ENCODE measurements around the gene SLK. TPM values are rescaled to one million over a fixed set of nuclear protein-coding genes. Genes with fewer than 3 reads are reported as not detected.

Gene SLK
- total and polyA plus RNA-seq, 2 of the 13 experiments (the other 11 are each of a cell fraction or from before 2014, with no cell fraction given): 3.4 to 22.8 TPM

DNA sequence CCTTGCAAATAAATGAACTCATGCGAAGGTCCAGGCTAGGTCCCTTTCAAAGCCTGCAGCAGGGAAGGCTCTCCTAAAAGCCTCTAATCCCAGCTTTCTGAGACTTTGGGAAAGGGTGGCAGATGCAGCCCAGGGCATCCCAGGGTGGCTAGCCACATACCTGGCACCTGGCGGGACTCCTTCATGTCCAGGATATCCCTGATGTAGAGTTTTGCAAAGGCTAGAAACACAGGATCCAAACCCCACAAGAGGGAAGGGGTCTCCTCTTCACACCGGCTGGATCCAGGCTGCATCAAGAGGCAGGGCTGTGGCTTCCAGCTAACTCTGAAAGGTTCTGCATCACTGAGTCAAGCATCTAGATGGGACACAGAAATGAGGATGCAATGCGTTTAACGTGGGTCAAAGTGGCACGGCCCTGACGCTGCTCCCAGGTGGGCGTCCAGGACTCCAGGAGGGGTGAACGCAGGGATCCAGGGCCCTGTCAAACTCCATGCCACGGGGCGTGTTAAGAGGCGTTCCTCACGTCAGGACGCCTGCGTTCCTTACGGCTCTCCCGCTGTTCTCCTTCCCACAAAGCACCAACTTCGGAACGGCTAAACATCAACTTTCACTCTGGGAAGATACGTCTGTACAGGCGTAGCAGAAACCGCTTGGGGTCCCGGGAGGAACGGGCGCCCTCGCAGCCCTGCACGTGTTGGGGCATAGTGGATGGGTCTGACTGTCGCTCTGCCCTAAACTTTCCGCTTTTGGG is 49.5 kb upstream of the SLK start (continued):
- TF ChIP-seq, protein P1, sequence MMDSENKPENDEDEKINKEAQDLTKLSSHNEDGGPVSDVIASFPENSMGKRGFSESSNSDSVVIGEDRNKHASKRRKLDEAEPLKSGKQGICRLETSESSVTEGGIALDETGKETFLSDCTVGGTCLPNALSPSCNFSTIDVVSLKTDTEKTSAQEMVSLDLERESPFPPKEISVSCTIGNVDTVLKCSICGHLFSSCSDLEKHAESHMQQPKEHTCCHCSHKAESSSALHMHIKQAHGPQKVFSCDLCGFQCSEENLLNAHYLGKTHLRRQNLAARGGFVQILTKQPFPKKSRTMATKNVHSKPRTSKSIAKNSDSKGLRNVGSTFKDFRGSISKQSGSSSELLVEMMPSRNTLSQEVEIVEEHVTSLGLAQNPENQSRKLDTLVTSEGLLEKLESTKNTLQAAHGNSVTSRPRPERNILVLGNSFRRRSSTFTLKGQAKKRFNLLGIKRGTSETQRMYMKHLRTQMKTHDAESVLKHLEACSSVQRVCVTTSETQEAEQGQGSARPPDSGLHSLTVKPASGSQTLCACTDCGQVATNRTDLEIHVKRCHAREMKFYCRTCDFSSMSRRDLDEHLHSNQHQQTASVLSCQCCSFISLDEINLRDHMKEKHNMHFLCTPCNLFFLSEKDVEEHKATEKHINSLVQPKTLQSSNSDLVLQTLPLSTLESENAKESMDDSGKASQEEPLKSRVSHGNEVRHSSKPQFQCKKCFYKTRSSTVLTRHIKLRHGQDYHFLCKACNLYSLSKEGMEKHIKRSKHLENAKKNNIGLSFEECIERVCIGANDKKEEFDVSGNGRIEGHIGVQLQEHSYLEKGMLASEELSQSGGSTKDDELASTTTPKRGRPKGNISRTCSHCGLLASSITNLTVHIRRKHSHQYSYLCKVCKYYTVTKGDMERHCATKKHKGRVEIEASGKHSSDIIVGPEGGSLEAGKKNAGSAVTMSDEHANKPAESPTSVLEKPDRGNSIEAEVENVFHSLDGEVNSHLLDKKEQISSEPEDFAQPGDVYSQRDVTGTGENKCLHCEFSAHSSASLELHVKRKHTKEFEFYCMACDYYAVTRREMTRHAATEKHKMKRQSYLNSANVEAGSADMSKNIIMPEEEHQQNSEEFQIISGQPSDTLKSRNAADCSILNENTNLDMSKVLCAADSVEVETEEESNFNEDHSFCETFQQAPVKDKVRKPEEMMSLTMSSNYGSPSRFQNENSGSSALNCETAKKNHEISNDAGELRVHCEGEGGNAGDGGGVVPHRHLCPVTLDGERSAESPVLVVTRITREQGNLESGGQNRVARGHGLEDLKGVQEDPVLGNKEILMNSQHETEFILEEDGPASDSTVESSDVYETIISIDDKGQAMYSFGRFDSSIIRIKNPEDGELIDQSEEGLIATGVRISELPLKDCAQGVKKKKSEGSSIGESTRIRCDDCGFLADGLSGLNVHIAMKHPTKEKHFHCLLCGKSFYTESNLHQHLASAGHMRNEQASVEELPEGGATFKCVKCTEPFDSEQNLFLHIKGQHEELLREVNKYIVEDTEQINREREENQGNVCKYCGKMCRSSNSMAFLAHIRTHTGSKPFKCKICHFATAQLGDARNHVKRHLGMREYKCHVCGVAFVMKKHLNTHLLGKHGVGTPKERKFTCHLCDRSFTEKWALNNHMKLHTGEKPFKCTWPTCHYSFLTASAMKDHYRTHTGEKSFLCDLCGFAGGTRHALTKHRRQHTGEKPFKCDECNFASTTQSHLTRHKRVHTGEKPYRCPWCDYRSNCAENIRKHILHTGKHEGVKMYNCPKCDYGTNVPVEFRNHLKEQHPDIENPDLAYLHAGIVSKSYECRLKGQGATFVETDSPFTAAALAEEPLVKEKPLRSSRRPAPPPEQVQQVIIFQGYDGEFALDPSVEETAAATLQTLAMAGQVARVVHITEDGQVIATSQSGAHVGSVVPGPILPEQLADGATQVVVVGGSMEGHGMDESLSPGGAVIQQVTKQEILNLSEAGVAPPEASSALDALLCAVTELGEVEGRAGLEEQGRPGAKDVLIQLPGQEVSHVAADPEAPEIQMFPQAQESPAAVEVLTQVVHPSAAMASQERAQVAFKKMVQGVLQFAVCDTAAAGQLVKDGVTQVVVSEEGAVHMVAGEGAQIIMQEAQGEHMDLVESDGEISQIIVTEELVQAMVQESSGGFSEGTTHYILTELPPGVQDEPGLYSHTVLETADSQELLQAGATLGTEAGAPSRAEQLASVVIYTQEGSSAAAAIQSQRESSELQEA (CRISPR knock-in tag; IDR thresholded peaks at IDR 0.05; ENCODE audit: not compliant biosample characterization): no peak
- TF ChIP-seq, protein P2, sequence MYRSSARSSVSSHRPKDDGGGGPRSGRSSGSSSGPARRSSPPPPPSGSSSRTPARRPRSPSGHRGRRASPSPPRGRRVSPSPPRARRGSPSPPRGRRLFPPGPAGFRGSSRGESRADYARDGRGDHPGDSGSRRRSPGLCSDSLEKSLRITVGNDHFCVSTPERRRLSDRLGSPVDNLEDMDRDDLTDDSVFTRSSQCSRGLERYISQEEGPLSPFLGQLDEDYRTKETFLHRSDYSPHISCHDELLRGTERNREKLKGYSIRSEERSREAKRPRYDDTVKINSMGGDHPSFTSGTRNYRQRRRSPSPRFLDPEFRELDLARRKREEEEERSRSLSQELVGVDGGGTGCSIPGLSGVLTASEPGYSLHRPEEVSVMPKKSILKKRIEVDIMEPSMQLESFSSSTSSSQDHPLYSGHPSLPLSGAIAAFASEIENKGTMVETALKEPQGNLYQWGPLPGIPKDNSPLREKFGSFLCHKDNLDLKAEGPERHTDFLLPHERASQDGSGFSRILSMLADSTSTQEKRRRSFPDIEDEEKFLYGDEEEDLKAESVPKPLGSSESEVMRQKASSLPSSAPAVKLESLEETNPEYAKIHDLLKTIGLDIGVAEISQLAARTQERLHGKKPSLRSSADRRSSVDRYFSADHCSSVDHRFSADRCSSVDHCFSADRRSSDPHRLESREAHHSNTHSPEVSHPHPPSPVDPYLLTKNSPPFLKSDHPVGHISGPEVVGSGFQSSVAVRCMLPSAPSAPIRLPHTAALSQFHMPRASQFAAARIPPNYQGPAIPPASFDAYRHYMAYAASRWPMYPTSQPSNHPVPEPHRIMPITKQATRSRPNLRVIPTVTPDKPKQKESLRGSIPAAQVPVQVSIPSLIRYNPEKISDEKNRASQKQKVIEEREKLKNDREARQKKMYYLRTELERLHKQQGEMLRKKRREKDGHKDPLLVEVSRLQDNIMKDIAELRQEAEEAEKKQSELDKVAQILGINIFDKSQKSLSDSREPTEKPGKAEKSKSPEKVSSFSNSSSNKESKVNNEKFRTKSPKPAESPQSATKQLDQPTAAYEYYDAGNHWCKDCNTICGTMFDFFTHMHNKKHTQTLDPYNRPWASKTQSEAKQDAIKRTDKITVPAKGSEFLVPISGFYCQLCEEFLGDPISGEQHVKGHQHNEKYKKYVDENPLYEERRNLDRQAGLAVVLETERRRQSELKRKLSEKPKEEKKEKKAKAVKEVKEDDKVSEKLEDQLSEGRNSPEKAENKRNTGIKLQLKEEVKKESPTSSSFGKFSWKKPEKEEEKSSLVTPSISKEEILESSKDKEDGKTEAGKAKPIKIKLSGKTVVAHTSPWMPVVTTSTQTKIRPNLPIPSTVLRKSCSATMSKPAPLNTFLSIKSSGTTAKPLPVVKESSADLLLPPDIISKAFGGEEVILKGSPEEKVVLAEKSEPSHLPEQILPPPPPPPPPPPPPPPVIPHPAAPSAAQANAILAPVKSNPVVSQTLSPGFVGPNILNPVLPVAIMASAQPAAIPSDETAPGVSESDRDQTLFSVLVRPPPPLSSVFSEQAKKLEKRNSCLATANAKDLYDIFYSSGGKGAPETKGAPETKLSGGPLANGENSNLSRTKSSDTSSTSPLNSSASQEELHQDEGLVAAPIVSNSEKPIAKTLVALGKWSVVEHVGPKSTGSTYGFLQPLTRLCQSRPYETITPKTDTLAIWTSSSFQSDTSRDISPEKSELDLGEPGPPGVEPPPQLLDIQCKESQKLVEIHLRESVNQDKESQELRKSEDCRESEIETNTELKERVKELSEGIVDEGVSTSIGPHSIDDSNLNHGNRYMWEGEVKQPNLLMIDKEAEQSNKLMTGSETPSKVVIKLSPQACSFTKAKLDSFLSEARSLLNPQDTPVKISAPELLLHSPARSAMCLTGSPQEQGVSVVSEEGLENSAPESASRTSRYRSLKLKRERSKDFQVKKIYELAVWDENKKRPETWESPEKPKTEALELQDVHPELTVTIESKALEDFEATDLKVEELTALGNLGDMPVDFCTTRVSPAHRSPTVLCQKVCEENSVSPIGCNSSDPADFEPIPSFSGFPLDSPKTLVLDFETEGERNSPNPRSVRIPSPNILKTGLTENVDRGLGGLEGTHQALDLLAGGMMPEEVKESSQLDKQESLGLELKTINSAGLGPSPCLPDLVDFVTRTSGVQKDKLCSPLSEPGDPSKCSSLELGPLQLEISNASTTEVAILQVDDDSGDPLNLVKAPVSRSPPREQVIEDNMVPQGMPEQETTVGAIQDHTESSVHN (CRISPR knock-in tag; IDR thresholded peaks at IDR 0.05): no peak
- TF ChIP-seq GATAD2A (CRISPR knock-in tag; IDR thresholded peaks at IDR 0.05) (no peak; the same call in 1 of the 2 replicates), TBX2 (CRISPR knock-in tag; IDR thresholded peaks at IDR 0.05; ENCODE audit: borderline replicate concordance) (peak; percentile 44; the same call in 1 of the 2 replicates), CCDC6 (CRISPR knock-in tag; IDR thresholded peaks at IDR 0.05) (no peak), KLF11 (CRISPR knock-in tag; IDR thresholded peaks at IDR 0.05) (no peak), RFXANK (CRISPR knock-in tag; IDR thresholded peaks at IDR 0.05) (0 out of 2 replicates have a peak, but pooled peaks have one; percentile 19), HIVEP1 (CRISPR knock-in tag; IDR thresholded peaks at IDR 0.05) (peak; percentile 61; the same call in 1 of the 2 replicates), SRF (IDR thresholded peaks at IDR 0.05; ENCODE audit: low read depth, low read length) (no peak), ZBTB7A (CRISPR knock-in tag; IDR thresholded peaks at IDR 0.05) (0 out of 2 replicates have a peak, but pooled peaks have one; percentile 40), ZNF552 (CRISPR knock-in tag; IDR thresholded peaks at IDR 0.05; ENCODE audit: borderline replicate concordance) (0 out of 2 replicates have a peak, but pooled peaks have one; percentile 61), HDAC1 (CRISPR knock-in tag; IDR thresholded peaks at IDR 0.05) (0 out of 2 replicates have a peak, but pooled peaks have one; percentile 35), ARNTL (CRISPR knock-in tag; IDR thresholded peaks at IDR 0.05) (peak; percentile 11; the same call in 1 of the 2 replicates)

All from HepG2 (cell line).